GM13976 (cell line): ENCODE results near the gene PDAP1.
"Not testable (repeated sequence)": the region's sequence is repeated elsewhere in the genome, so short reads cannot be mapped to it uniquely, and the experiment has no call there.

Experiments
- DNase-seq: peaks from one replicate; pipeline ENCODE4 v3.0.0; 2012; ENCODE audit warnings: low spot score
- in situ Hi-C: fragments of 300-500 bp; cut with MboI; formaldehyde crosslinking; loops from one replicate; pipeline ENCODE4 v1.12.0; 2022; ENCODE audit warnings: low sequenced_read_pairs, mixed read lengths, inconsistent platforms; ENCODE audit not compliant: unreplicated experiment
- TF ChIP-seq, protein P1 (sequence below): IDR thresholded peaks from 2 replicates; pipeline ENCODE4 v1.5.1; 2012; ENCODE audit warnings: borderline replicate concordance, mild to moderate bottlenecking; ENCODE audit not compliant: insufficient read depth; ENCODE audit errors: extremely low read depth, missing control alignments, control extremely low read depth

Gene PDAP1

DNA sequence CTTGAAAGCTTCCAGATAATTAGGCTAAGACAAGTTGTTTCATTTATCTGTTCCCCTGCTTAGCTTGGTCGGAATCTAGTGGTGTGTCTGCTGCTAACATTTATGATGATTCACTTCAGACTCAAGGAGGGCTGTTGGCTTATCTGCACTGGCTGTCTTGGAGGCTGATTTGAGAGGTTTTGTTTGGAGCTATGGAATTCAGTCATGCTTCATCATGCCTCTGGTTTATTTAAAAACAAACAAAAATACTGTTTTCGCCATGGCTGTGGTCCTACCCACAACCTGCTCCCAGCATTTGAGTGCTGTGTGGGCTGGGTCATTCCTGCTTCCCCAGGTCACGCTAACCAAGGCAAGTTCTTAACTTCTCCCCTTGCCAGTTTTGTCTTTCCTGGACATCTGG lies 45.6 kb downstream of the PDAP1 start:
- TF ChIP-seq, protein P1, sequence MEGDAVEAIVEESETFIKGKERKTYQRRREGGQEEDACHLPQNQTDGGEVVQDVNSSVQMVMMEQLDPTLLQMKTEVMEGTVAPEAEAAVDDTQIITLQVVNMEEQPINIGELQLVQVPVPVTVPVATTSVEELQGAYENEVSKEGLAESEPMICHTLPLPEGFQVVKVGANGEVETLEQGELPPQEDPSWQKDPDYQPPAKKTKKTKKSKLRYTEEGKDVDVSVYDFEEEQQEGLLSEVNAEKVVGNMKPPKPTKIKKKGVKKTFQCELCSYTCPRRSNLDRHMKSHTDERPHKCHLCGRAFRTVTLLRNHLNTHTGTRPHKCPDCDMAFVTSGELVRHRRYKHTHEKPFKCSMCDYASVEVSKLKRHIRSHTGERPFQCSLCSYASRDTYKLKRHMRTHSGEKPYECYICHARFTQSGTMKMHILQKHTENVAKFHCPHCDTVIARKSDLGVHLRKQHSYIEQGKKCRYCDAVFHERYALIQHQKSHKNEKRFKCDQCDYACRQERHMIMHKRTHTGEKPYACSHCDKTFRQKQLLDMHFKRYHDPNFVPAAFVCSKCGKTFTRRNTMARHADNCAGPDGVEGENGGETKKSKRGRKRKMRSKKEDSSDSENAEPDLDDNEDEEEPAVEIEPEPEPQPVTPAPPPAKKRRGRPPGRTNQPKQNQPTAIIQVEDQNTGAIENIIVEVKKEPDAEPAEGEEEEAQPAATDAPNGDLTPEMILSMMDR: no peak
- DNase-seq: no peak
- in situ Hi-C loops: no loop called here

GRCh38 chr7:99359465-99360154 lies 48.8 kb downstream of the PDAP1 start:
- TF ChIP-seq, protein P1: no peak
- no peak for DNase-seq
- in situ Hi-C loops: no loop called here

GRCh38 chr7:99358521-99358920 lies 49.9 kb downstream of the PDAP1 start:
- DNase-seq, in situ Hi-C loops: not testable (repeated sequence)

DNA sequence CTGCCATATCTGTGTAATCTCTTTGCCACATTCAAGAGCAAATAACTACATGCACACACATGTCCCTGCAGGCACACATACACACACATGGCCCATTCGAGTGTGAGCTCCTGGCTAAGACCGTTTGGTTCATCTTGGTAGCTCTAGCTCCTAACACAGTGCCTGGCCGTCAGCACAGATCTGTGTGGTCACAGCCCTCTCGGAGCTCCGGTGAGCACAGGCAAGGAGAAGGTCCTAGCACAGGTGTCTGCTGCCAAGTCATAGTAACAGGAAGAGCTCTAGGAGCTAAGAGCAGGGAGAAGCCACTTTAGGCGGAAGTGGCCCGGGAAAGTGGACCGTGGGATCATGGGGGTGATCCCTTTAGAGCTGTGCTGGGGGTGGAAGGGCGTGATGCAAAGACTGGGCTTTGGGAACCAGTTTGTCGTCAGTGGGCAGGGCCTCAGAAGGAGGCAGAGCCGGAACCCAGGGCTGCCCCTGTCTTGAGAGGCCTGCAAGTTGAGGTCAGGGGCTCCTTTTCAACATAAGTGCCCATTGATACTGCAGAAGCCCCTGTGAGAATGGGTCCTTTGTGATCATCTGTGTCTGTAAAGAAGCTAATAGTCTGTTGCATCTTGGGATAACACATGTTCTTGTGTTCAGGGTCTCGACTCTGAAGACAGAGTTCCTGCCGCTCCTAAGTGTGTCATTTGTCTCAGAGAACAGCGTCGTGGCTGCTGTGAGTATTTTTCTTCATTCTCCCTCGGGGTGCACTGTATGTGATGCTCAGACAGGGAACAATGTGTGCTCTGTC lies 50.5 kb downstream of the PDAP1 start:
- DNase-seq: no peak
- in situ Hi-C loops: no loop called here
- TF ChIP-seq, protein P1: no peak

DNA sequence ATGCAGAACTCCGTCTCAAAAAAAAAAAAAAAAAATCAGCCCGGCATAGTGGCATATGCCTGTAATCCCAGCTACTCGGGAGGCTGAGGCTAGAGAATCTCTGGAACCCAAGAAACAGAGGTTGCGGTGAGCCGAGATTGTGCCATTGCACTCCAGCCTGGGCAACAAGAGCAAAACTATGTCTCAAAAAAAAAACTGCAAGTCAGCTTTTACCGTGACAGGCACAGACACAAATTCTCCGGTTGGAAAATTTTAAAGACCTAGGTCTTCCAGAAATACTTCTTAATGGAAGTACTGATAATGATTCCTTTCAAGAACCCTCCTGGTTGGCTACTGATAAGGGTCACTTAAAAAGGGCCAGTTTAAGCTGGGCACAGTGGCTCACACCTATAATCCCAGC lies 53.3 kb downstream of the PDAP1 start:
- in situ Hi-C loops: no loop called here
- no peak for DNase-seq
- TF ChIP-seq, protein P1: no peak

GRCh38 chr7:99352247-99352646 lies 56.1 kb downstream of the PDAP1 start:
- no peak for DNase-seq
- in situ Hi-C loops: no loop called here
- TF ChIP-seq, protein P1: no peak

DNA sequence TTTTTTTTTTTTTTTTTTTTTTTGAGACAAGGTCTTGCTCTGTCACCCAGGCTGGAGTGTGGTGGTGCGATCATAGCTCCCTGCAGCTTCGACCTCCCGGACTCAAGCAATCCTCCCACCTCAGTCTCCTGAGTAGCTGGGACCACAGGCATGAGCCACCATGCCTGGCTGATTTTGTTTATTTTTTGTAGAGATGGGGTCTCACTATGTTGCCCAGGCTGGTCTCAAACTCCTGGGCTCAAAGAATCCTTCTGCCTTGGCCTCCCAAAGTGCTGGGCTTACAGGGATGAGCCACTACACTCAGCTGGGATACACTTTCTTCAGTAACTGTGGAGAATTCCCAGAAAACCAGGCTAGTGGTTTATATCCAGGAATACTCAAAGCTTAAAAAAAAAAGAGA lies 57.8 kb downstream of the PDAP1 start:
- in situ Hi-C loops, DNase-seq: not testable (repeated sequence)
